AG10803 (cell line): ENCODE measurements around the gene PLXNB3.
A peak's percentile ranks its signal among the peaks of the same experiment; 100 is the strongest.

Experiments
- DNase-seq: peaks from one replicate; pipeline ENCODE4 v3.0.0; 2010; ENCODE audit warnings: low read depth
- H3K4me3 ChIP-seq: 2 replicates; pipeline ENCODE4 v1.5.1; 2011; ENCODE audit warnings: mild to moderate bottlenecking, low read length, control low read depth
- CTCF ChIP-seq: conservative IDR thresholded peaks from 2 replicates; pipeline ENCODE4 v1.5.1; 2011; ENCODE audit warnings: mild to moderate bottlenecking, low read length, control low read depth, inconsistent platforms

PLXNB3 gene

GRCh38 chrX:153818571-153819383 is 54.7 kb downstream of the PLXNB3 start:
- no peak for TF ChIP-seq CTCF
- DNase-seq, result no peak
- H3K4me3 ChIP-seq, result peak overlapping the region; percentile 12

GRCh38 chrX:153819384-153820040 is 55.5 kb downstream of the PLXNB3 start:
- H3K4me3 ChIP-seq, result peak overlapping the region; percentile 12
- DNase-seq, result no peak
- TF ChIP-seq CTCF, result no peak

GRCh38 chrX:153820601-153821000 is 56.6 kb downstream of the PLXNB3 start:
- no peak for TF ChIP-seq CTCF
- H3K4me3 ChIP-seq, result no peak overlapping the region
- DNase-seq, result no peak

- no peak overlapping the region for H3K4me3 ChIP-seq
- no peak for DNase-seq
- TF ChIP-seq CTCF, result no peak
These were observed 57.0 kb downstream of the PLXNB3 start for GRCh38 chrX:153821066-153821465.

GRCh38 chrX:153824348-153824747 is 60.3 kb downstream of the PLXNB3 start:
- DNase-seq, result no peak
- no peak overlapping the region for H3K4me3 ChIP-seq
- no peak for TF ChIP-seq CTCF

- no peak for DNase-seq
- no peak for TF ChIP-seq CTCF
These were observed 61.0 kb downstream of the PLXNB3 start for GRCh38 chrX:153825042-153825441.

More at GRCh38 chrX:153825042-153825441, 61.0 kb downstream of the PLXNB3 start:
- no peak overlapping the region for H3K4me3 ChIP-seq
